ENCODE data around the gene YIPF1.
"Not testable (repeated sequence)": the region's sequence is repeated elsewhere in the genome, so short reads cannot be mapped to it uniquely, and the experiment has no call there.

Gene YIPF1

DNA sequence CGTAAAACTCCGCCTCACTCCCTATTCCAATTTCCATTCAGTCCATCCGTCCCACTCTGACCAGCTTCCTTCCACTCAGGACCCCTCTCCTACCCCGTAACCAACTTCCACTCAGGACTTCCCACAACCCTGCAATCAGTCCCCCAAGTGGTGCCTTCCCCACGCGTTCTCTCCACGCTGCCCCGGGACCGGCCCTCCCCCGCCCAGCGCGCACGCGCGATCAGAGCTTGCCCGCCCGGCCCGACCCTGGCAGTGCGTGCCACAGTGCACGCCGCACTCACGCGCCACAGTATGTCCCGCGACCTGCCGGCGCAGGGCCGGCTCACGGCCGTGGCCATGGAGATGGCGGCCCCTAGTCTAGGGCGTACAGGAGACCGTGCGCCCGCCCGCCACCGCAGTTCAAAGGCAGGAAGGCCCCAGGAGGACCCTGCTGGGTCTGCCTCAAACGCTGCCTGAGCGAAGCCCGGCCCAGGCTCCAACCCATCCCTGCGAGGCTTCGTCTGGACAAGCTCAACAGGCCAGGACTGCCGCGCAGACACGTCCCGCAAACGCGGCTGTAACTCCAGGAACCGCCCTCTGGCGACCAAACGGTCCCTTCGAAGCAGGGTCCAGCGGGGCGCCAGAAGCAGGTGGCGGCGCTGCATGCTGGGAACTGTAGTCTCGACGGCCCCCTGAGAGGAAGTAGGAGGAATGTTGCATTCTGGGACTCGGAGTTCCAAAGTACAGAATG lies 51.5 kb downstream of the YIPF1 start, which contains the start of gene NDC1:
Gene NDC1 (minus strand): TSS at position 373 of the 730 bp plus-strand sequence. CDS start 35 bp downstream, at position 338.
- peak; percentile 89 for DNase-seq (ENCODE audit: low spot score)

- no peak for DNase-seq (ENCODE audit: low spot score)
Measured at GRCh38 chr1:53837646-53837923, 52.0 kb downstream of the YIPF1 start.

GRCh38 chr1:53835491-53835890 lies 54.1 kb downstream of the YIPF1 start:
- no peak for DNase-seq (ENCODE audit: low spot score)

DNA sequence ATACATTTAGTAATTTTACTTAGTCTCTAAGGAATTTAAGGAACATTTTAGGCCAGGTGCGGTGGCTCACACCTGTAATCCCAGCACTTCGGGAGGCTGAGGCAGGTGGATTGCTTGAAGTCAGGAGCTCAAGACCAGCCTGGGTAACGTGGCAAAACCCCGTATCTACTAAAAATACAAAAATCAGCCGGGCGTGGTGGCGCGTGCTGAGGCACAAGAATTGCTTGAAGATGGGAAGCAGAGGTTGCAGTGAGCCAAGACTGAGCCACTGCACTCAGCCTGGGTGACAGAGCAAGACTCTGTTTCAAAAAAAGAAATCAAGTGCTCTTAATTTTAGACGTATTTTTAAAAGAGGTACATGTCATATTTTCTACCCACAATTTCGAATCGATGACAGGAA lies 54.8 kb downstream of the YIPF1 start:
- no peak for DNase-seq (ENCODE audit: low spot score)

DNA sequence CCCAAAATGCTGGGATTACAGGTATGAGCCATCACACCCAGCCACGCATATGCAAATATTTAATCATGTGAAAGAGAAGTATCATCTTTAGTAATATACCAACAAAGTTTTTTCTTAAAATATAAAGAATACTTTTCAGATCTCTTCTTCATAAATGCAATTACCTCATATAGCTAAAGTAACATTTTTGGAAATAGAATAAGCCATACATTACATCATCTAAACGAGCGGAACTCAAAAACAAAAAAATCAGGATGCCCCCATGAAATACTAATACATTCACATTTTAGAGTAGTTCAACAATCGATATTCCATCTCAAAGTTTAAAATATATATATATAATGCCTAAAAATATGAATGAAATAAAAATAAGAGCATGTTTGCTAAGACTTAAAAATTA lies 56.2 kb downstream of the YIPF1 start:
- DNase-seq (ENCODE audit: low spot score), result no peak

DNA sequence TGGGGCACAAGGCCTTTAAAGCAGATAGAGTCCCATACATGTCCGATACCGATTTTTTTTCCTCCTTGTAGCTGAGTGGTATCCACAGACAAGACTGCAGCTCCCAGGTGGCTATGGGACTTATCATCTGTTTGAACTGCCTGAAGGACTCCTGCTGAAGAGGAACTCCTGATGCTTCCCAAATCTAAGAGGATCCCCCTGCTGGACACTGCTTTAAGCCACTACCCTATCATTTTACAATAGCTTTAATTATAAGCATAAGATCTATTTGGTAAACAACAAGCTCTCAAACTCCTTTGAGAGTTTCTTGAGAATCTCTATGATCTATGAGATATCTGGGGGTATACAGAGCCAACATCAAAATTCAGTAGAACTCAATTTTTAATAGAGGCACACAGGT lies 63.2 kb downstream of the YIPF1 start:
- DNase-seq (ENCODE audit: low spot score), result no peak

GRCh38 chr1:53825306-53825705 lies 64.3 kb downstream of the YIPF1 start:
- DNase-seq (ENCODE audit: low spot score), result no peak

DNA sequence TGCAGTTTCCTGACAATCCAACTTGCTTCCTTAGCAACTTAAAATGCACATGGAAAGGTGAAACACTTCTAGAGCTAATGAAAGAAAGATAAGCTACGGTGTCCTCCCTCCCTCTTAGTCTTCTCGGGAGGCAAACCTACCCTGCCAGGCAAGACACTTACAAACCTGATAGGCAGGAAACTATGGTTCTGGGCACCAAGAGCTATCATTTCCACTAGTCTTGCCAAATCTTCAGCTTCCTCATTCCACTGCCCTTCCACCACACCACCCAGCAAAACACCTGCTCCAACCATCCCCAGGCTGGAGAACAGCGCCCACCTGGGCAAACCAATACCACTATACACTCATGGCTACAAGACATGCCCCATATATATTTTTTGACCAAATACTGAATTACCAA lies 66.7 kb downstream of the YIPF1 start:
- DNase-seq (ENCODE audit: low spot score), result no peak

- DNase-seq (ENCODE audit: low spot score), result no peak
Measured at GRCh38 chr1:53821380-53821779, 68.2 kb downstream of the YIPF1 start.

DNA sequence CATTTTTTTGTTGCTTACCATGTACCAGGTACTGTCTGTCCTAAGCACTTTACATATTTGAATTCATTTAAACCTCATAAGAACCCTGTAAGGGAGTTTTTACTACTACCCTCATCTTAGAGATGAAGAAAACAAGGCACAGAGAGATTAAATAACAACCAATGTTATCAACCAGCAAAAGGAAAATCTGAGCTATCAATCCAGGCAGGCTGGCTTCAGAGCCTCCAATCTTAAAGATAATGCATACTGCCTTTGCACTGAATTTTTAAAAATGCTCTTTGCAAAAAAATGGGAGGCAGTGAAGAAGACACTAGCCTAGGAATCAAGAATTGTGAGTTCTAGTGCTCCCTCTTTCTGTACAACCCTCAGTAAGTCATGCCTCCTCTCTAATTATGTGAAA lies 70.2 kb downstream of the YIPF1 start:
- no peak for DNase-seq (ENCODE audit: low spot score)

DNA sequence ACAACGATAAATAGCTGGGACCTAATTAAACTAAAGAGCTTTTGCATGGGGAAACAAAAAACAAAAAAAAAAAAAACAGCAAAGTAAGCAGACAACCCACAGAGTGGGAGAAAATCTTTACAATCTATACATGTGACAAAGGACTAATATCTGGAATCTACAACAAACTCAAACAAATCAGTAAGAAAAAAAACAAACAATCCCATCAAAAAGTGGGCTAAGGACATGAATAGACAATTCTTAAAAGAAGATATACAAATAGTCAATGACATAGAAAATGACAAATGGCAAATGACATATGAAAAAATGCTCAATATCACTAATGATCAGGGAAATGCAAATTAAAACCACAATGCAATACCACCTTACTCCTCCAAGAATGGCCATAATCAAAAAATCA lies 73.0 kb downstream of the YIPF1 start:
- not testable (repeated sequence) for DNase-seq (ENCODE audit: low spot score)

DNA sequence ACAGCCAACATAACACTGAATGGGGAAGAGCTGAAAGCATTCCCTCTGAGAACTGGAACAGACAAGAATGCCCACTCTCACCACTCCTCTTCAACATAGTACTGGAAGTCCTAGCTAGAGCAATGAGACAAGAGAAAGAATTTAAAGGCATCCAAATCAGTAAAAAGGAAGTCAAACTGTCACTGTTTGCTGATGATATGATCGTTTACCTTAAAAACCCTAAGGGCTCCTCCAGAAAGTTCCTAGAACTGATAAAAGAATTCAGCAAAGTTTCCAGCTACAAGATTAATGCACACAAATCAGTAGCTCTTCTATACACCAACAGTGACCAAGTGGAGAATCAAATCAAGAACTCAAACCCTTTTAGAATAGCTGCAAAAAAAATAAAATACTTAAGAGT lies 74.1 kb downstream of the YIPF1 start:
- not testable (repeated sequence) for DNase-seq (ENCODE audit: low spot score)

DNA sequence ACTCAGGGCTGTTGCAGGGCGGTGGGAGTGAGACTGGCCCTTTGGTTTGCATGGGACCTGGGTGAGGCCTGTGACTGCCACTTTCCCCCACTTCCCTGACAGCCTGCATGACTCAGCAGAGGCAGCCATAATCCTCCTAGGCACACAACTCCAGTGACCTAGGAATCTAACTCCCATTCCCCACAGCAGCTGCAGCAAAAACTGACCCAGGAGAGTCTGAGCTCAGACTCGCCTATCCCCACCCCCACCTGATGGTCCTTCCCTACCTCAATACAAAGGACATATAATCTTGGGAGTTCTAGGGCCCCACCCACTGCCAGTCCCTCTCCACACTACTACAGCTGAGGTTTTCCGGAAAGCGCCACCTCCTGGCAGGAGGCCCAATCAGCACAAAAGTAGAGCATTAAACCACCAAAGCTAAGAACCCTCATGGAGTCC lies 78.2 kb downstream of the YIPF1 start:
- no peak for DNase-seq (ENCODE audit: low spot score)

GRCh38 chr1:53810497-53810896 lies 79.1 kb downstream of the YIPF1 start:
- DNase-seq (ENCODE audit: low spot score), result no peak

DNA sequence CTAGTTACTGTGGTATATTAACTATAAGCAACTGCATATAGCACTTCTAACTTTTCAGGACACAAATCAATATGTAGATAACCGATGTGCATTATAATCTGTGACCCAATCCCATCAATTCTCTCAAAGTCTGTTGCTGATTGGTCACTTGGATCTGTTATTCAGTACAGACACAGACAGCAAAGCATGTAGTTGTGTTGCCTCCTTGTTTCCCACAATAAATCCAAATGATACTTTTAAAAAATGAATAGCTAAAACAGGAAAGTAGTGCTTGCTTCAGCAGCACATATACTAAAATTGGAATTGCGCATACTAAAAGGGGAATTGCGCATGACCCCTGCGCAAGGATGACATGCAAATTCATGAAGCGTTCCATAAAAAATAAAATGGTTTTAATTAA lies 79.6 kb downstream of the YIPF1 start:
- DNase-seq (ENCODE audit: low spot score), result no peak

DNA sequence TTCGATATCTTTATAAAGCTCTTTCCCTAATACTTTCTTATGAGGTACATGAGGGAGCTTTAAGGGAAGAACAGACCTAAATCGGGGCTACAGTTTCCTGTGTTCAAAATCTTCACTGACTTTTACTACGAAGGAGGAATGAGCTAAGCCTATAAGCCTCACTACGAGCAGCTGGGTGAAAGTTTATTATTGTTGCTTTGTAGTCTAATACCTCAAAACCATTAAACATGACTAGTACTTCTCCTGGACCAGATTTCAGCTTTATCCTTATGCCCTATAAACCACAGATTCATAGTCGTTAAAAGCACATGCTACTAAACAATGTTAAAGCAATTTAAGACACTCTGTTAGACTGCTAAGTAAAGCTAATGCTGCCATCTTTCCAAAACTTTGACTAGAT lies 81.7 kb downstream of the YIPF1 start:
- no peak for DNase-seq (ENCODE audit: low spot score)

- no peak for DNase-seq (ENCODE audit: low spot score)
Measured at GRCh38 chr1:53804791-53805505, 84.6 kb downstream of the YIPF1 start.

GRCh38 chr1:53804181-53804580 lies 85.4 kb downstream of the YIPF1 start:
- DNase-seq (ENCODE audit: low spot score), result no peak

Data from HuH-7 (cell line).